DOHH2 (cell line): ENCODE data around the gene GABPB2.

Experiments used
- EZH2phosphoT487 ChIP-seq: fragments of 200-600 bp; sonication (generic); IDR thresholded peaks from 2 replicates; pipeline ENCODE4 v1.6.1; 2017; ENCODE audit warnings: borderline replicate concordance, mild to moderate bottlenecking, antibody characterized with exemption, low read length, moderate library complexity, mixed read lengths
- TF ChIP-seq, protein P1 (sequence below): fragments of 200-600 bp; sonication (generic); IDR thresholded peaks from one replicate; pipeline ENCODE4 v1.5.1; 2014; ENCODE audit warnings: antibody characterized with exemption, mild to moderate bottlenecking, low read depth, low read length; ENCODE audit not compliant: poor library complexity, severe bottlenecking

DNA sequence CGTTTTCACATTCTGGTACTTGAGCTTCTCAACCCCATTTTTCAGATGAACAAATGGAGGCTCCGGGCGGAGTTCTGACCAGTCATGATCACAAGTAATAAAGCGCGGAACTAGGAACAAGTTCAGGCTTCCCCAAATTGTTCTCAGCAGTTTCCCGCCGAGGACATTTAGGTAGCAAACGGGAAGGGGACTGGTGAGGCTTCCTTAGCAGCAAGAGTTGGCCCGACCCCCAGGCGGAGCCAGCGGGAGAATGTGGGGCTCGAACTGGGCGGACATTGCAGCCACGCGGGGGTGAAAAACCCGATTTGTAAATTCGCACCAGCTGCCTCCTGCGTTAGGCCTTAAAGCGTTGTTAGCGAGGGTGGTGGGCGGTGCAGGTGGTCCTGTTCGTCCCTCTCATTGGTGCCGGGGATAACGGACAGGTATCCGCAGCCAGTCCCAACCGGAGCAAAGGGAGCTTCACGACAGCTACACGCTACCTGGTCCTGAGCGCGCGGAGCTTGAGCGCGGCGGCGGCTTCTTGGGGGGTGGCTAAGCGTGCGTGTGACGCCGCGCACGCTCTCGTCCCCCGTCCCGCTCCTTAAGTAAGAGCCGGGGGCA, 60.5 kb downstream of the GABPB2 start:
- TF ChIP-seq EZH2phosphoT487: no peak
- TF ChIP-seq, protein P1, sequence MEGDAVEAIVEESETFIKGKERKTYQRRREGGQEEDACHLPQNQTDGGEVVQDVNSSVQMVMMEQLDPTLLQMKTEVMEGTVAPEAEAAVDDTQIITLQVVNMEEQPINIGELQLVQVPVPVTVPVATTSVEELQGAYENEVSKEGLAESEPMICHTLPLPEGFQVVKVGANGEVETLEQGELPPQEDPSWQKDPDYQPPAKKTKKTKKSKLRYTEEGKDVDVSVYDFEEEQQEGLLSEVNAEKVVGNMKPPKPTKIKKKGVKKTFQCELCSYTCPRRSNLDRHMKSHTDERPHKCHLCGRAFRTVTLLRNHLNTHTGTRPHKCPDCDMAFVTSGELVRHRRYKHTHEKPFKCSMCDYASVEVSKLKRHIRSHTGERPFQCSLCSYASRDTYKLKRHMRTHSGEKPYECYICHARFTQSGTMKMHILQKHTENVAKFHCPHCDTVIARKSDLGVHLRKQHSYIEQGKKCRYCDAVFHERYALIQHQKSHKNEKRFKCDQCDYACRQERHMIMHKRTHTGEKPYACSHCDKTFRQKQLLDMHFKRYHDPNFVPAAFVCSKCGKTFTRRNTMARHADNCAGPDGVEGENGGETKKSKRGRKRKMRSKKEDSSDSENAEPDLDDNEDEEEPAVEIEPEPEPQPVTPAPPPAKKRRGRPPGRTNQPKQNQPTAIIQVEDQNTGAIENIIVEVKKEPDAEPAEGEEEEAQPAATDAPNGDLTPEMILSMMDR: no peak
